Urinary bladder (tissue), 4 donors: ENCODE measurements around the gene SHROOM4. TPM values are rescaled to one million over a fixed set of nuclear protein-coding genes. Genes with fewer than 3 reads are reported as not detected.

ENCODE experiments used
- DNase-seq: peaks from one replicate; pipeline ENCODE4 v3.0.0-alpha.2; 2015; ENCODE audit errors: extremely low spot score
- H3K27ac ChIP-seq: one replicate; pipeline ENCODE4 v1.5.1; 2013; ENCODE audit warnings: low read depth, mild to moderate bottlenecking, moderate library complexity
- H3K36me3 ChIP-seq: one replicate; pipeline ENCODE4 v1.6.1; 2013; ENCODE audit warnings: mild to moderate bottlenecking, moderate library complexity; ENCODE audit not compliant: insufficient read depth
- H3K4me1 ChIP-seq: one replicate; pipeline ENCODE4 v1.6.1; 2013; ENCODE audit warnings: mild to moderate bottlenecking, moderate library complexity; ENCODE audit not compliant: insufficient read depth
- H3K4me3 ChIP-seq: one replicate; pipeline ENCODE4 v1.5.1; 2013; ENCODE audit warnings: low read depth, low read length
- whole genome bisulfite sequencing: extraction: QIAGEN DNeasy Blood & Tissue Kit; methylation state at CpG from one replicate; pipeline ENCODE4 v1.1.7; 2013; 5-methylcytosine and 5-hydroxymethylcytosine counted together
- polyA plus RNA-seq: library from polyadenylated mRNA; stranded (reverse); fragments of 200-250 nt; gene quantifications from one replicate; pipeline ENCODE4 v1.2.3, GENCODE V29; 2013
- total RNA-seq: library from RNA; depleted of rRNA; stranded (reverse); fragments of >200 nt; gene quantifications from one replicate; pipeline ENCODE4 v1.2.3, GENCODE V29; 2014
- donor health status: healthy with polysubstance abuse.
- donor health status: healthy.

The SHROOM4 gene
- total and polyA plus RNA-seq, 2 donors = 3.5 to 9.4 TPM

GRCh38 chrX:50716706-50717105, 97.3 kb downstream of the SHROOM4 start:
- Histone ChIP-seq H3K36me3 (no peaks in the 10 kb centered on the region), H3K27ac (no peak overlapping the region), H3K4me3 (no peak overlapping the region), H3K4me1 (no peaks in the 10 kb centered on the region)
- 99% methylated on average over 4 of the region's 4 CpGs for whole genome bisulfite sequencing
- DNase-seq = no peak

- Histone ChIP-seq H3K27ac (no peak overlapping the region), H3K4me1 (no peaks in the 10 kb centered on the region), H3K36me3 (no peaks in the 10 kb centered on the region), H3K4me3 (no peak overlapping the region)
- WGBS = 82% methylated on average over 6 of the region's 6 CpGs
- DNase-seq = no peak
Measured at GRCh38 chrX:50712777-50713176, 101.2 kb downstream of the SHROOM4 start.

GRCh38 chrX:50711907-50712306, 102.1 kb downstream of the SHROOM4 start:
- no peak for DNase-seq
- no peak overlapping the region for H3K4me3 ChIP-seq
- no peaks in the 10 kb centered on the region for H3K4me1 ChIP-seq
- WGBS = 45% methylated on average over 1 of the region's 1 CpG
- H3K36me3 ChIP-seq = no peaks in the 10 kb centered on the region
- H3K27ac ChIP-seq = no peak overlapping the region

GRCh38 chrX:50707955-50708699, 105.9 kb downstream of the SHROOM4 start:
- Histone ChIP-seq H3K4me3 (no peak overlapping the region), H3K36me3 (no peaks in the 10 kb centered on the region), H3K4me1 (no peaks in the 10 kb centered on the region), H3K27ac (no peak overlapping the region)
- DNase-seq = no peak
- WGBS = 68% methylated on average over 8 of the region's 8 CpGs

GRCh38 chrX:50707405-50707804, 106.6 kb downstream of the SHROOM4 start:
- 29% methylated on average over 2 of the region's 2 CpGs for WGBS
- no peaks in the 10 kb centered on the region for H3K36me3 ChIP-seq
- no peak for DNase-seq
- no peaks in the 10 kb centered on the region for H3K4me1 ChIP-seq
- no peak overlapping the region for H3K27ac ChIP-seq
- H3K4me3 ChIP-seq = no peak overlapping the region

GRCh38 chrX:50705042-50705441, 109.0 kb downstream of the SHROOM4 start:
- no peak overlapping the region for H3K27ac ChIP-seq
- 42% methylated on average over 3 of the region's 3 CpGs for WGBS

GRCh38 chrX:50704360-50704759, 109.6 kb downstream of the SHROOM4 start:
- Histone ChIP-seq H3K36me3 (no peaks in the 10 kb centered on the region), H3K4me1 (no peaks in the 10 kb centered on the region), H3K27ac (no peak overlapping the region), H3K4me3 (no peak overlapping the region)
- no peak for DNase-seq
- WGBS = 41% methylated on average over 1 of the region's 1 CpG

More at GRCh38 chrX:50705042-50705441, 109.0 kb downstream of the SHROOM4 start:
- H3K36me3 ChIP-seq = no peaks in the 10 kb centered on the region
- DNase-seq = no peak
- H3K4me3 ChIP-seq = no peak overlapping the region
- no peaks in the 10 kb centered on the region for H3K4me1 ChIP-seq

- Histone ChIP-seq H3K4me3 (no peak overlapping the region), H3K4me1 (no peaks in the 10 kb centered on the region), H3K36me3 (no peaks in the 10 kb centered on the region), H3K27ac (no peak overlapping the region)
- DNase-seq = no peak
- 80% methylated on average over 3 of the region's 3 CpGs for WGBS
Measured at GRCh38 chrX:50700921-50701320, 113.1 kb downstream of the SHROOM4 start.

GRCh38 chrX:50698944-50699343, 115.0 kb downstream of the SHROOM4 start:
- DNase-seq = no peak
- WGBS = 53% methylated on average over 2 of the region's 2 CpGs
- Histone ChIP-seq H3K36me3 (no peaks in the 10 kb centered on the region), H3K4me1 (no peaks in the 10 kb centered on the region), H3K27ac (no peak overlapping the region), H3K4me3 (no peak overlapping the region)

GRCh38 chrX:50697691-50698090, 116.3 kb downstream of the SHROOM4 start:
- Histone ChIP-seq H3K4me1 (no peaks in the 10 kb centered on the region), H3K36me3 (no peaks in the 10 kb centered on the region), H3K4me3 (no peak overlapping the region), H3K27ac (no peak overlapping the region)
- no peak for DNase-seq
- 15% methylated on average over 2 of the region's 2 CpGs for WGBS

GRCh38 chrX:50691820-50692219, 122.2 kb downstream of the SHROOM4 start:
- DNase-seq = no peak
- no peaks in the 10 kb centered on the region for H3K36me3 ChIP-seq
- no peak overlapping the region for H3K4me3 ChIP-seq
- WGBS = 29% methylated on average over 5 of the region's 5 CpGs
- H3K4me1 ChIP-seq = no peaks in the 10 kb centered on the region
- no peak overlapping the region for H3K27ac ChIP-seq

- Histone ChIP-seq H3K4me1 (no peaks in the 10 kb centered on the region), H3K27ac (no peak overlapping the region), H3K4me3 (no peak overlapping the region), H3K36me3 (no peaks in the 10 kb centered on the region)
- DNase-seq = no peak
- WGBS = 71% methylated on average over 2 of the region's 2 CpGs
Measured at GRCh38 chrX:50684871-50685270, 129.1 kb downstream of the SHROOM4 start.

GRCh38 chrX:50680990-50681389, 133.0 kb downstream of the SHROOM4 start:
- Histone ChIP-seq H3K4me3 (no peak overlapping the region), H3K36me3 (no peaks in the 10 kb centered on the region), H3K4me1 (no peaks in the 10 kb centered on the region), H3K27ac (no peak overlapping the region)
- no peak for DNase-seq
- 85% methylated on average over 2 of the region's 2 CpGs for WGBS

GRCh38 chrX:50677789-50678188, 136.2 kb downstream of the SHROOM4 start:
- H3K4me1 ChIP-seq = no peaks in the 10 kb centered on the region
- H3K36me3 ChIP-seq = no peaks in the 10 kb centered on the region
- no peak overlapping the region for H3K4me3 ChIP-seq
- 78% methylated on average over 1 of the region's 1 CpG for WGBS
- H3K27ac ChIP-seq = no peak overlapping the region
- DNase-seq = no peak
